Stimulated activated CD4-positive, alpha-beta T cell treated with anti-CD3 and anti-CD28 coated beads, Interleukin-4, amount 100 ng/mL, for 48 hours (primary cell): ENCODE measurements around the gene TACC2.
"Not testable (repeated sequence)": the region's sequence is repeated elsewhere in the genome, so short reads cannot be mapped to it uniquely, and the experiment has no call there.

Experiments used
- DNase-seq, 2 donors: peaks; one replicate each; pipeline ENCODE4 v3.0.0-alpha.2; 2020; ENCODE audit warnings: low read depth in 2 of 2

TACC2 gene

DNA sequence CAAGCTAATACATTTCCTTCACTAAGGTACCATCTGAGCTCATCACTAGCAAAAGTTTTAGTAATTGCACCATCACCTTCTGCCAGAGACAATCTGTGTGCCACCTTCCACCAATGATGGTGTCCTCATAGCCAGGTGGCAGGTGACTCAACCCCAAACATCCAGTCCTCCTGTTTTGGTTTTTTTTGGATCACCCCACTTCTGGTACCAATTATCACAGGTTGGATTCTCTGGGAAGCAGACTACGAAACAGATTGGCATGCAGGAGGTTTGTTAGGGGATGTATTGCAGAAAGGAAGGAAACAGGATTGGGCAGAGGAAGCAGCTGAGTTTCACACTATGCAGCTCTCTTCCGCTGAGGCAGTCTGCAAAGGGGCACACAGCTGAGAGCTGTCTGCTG is 4.5 kb upstream of the TACC2 start:
- DNase-seq: no peak

DNA sequence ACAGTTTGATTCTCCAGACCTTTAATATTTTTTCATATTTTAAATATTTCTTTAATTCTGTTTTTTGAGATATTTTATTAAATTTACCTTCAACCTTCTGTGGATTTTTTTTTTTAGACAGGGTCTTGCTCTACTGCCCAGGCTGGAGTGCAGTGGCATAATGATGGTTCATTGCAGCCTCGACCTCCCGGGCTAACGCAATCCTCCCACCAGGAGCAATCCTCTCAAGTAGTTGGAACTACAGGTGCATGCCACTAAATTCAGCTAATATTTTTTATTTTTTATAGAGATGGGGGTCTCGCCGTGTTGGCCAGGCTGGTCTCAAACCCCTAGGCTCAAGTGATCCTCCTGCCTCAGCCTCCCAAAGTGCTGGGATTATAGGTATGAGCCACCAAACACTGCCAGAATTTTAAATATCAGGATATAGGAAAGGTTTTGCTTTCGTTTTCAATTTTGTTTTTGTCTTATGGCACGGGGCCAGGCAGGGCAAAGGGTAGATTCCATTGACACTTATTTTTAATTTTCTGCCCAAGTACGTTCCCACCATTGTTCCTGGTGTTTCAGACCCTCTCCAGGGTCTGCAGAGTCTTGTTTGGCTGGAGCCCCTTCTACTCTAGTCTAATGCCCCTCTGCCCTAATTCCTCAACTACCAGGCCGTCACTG is 1.2 kb downstream of the TACC2 start:
- DNase-seq: no peak

DNA sequence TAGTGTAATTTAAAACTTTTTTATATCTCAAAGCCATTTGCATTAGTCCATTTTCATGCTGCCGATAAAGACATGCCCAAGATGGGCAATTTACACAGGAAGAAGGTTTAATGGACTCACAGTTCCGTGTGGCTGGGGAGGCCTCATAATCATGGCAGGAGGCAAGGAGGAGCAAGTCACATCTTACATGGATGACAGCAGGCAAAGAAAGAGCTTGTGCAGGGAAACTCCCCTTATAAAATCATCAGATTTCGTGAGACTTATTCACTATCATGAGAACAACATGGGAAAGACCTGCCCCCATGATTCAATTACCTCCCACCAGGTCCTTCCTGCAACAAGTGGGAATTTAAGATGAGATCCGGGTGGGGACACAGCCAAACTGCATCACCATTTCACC is 2.8 kb downstream of the TACC2 start:
- not testable (repeated sequence) for DNase-seq

DNA sequence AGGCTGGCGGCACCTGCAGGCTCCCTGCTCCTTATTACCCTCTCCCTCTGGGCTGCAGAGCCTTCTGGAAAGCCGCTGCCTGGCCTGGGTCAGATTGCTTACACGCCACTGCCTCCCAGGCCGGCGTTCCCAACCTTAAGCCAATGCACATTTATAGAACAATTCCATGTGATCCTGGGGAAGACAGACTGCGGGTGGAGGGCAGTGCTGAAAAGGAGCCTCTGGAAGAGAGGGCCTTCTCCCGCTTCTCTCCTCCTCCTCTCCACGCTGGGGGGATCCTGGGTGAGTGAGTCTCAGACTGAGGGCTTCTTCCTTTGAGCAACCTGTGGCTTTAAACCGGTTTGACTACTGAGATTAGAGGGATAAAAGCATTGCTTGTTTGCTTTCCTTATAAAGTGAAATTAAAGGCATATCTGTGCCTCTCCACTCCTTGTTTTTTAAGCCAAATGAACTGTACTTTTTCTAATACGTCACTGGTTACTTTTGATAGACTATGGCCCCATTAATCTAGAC is 5.5 kb downstream of the TACC2 start:
- no peak for DNase-seq

DNA sequence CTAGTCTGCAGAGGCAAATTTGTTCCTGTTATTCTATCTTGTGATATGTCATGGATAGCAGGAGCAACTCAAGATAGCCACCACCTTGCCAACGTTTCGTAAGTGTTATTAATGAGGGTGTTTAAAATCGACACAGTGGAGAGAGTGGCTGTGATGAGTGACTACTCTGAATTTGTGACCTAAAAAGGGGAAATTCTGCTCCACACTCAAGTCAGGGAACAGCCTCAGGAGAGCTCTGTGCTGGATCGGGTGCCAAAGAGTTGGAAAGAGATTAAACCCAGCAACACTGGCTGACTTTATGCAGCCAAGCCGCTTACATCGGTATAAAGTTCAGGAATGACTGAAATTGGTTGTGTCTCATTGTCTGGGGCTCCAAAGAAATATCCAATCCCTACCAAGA is 9.5 kb downstream of the TACC2 start:
- no peak for DNase-seq

DNA sequence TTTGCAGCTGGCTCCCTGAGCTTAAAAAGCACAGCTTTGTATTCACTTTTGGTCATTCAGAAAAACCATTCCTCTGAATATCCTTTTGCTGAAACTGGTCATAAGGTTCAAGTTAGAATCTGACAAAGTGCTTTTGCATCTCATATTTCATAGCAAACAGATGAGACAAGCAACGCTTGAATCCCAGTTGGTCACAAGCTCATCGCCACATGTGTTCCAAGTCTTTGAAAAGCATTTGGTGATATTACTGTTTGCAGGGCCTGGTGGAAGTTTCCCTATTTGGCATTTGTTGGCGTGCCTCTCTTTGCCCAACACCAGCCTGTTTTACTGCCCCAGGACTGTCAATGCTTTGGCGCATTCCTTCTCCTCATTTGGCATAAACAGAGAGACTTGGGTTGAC is 10.3 kb downstream of the TACC2 start:
- DNase-seq: no peak

- no peak for DNase-seq
Measured at GRCh38 chr10:122001698-122002097, 12.7 kb downstream of the TACC2 start.

- no peak for DNase-seq
Measured at GRCh38 chr10:122007415-122007814, 18.5 kb downstream of the TACC2 start.

DNA sequence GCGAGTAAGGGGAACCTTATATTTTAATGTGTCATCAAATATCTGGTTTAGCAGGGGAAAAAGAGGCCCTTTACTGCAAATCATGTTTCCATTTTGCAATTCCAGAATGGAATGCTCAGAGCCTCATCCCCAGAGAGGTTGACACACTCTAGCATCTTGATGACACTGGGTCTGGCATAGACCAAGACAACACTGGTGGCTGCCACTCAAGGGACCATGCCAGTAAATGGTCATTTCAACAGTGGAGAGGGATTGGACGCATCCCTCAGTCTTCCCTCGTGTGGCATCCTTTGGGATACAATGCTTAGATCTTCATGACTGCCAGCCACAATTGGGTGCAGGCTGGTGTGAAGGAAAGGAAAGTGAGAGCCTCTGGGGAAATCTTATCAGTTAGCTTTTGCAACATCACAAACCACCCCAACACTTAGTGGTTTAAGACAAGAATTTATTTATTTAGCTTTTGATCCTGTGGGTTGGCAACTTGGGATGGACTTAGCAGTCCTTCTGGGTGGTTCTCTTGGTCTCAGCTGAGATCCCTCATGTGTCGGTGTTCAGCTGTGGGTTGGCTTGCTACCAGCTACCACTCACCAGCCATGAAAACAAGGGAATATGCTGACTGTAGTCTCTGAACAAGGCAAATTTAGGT is 21.6 kb downstream of the TACC2 start:
- no peak for DNase-seq

- DNase-seq: no peak
Measured at GRCh38 chr10:122012731-122013130, 23.8 kb downstream of the TACC2 start.

DNA sequence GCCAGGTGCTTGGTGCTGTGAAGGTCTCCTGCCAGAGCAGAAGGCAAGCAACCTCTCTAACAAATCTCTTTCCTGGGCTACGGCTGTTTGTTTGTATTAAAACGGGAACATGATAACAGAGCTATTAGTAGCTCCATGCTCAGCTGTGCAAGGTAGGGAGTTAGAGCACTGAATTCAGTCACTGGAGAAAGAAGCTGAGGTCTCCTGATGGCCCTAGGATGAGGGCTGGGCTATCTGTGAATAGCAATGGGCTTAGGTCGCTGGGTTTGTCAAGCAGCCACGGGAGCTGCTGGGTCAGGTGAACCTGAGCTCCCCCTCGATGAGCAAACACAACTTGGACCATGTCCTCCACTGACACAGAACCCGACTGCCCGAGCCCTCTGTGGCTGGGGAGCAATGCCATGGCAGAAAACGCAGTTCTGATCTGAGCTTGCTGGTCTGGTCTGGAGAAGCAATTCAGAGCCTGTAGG is 24.4 kb downstream of the TACC2 start:
- no peak for DNase-seq

- DNase-seq: no peak
Measured at GRCh38 chr10:122014652-122015248, 25.8 kb downstream of the TACC2 start.

DNA sequence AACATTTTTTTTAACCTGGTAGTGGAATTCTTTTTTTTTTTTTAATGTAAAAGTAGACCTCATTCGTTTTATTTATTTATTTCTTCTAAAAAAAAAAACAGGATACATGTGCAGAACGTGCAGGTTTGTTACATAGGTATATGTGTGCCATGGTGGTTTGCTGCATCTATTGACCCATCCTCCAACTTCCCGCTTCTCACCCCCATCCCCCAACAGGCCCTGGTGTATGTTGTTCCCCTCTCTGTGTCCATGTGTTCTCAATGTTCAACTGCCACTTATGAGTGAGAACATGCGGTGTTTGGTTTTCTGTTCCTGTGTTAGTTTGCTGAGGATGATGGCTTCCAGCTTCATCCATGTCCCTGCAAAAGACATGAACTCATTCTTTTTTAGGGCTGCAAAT is 29.0 kb downstream of the TACC2 start:
- not testable (repeated sequence) for DNase-seq

GRCh38 chr10:122018491-122018890 is 29.5 kb downstream of the TACC2 start:
- DNase-seq: no peak

DNA sequence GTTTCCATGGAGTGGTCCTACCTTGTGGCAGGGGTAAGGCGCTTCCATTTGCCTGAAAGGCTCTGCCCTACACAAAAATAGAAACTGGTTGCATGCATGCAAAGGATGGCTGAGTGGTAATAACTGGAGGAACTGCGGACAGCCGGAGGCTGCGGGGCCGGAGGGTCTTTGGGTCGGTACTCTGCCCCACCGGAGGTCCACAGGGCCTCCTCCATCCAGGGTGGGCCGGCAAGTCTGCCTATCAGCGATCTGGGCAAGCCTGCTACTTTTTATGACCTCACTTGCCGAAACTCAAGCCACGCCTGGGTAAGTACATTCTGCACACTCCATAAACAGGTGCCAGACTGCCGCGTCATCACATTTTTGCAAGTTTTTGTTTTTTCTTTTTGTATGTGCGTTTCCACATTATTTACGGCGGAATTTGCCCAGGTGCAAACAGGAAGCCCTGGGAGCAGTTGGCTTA is 30.0 kb downstream of the TACC2 start:
- DNase-seq: no peak

DNA sequence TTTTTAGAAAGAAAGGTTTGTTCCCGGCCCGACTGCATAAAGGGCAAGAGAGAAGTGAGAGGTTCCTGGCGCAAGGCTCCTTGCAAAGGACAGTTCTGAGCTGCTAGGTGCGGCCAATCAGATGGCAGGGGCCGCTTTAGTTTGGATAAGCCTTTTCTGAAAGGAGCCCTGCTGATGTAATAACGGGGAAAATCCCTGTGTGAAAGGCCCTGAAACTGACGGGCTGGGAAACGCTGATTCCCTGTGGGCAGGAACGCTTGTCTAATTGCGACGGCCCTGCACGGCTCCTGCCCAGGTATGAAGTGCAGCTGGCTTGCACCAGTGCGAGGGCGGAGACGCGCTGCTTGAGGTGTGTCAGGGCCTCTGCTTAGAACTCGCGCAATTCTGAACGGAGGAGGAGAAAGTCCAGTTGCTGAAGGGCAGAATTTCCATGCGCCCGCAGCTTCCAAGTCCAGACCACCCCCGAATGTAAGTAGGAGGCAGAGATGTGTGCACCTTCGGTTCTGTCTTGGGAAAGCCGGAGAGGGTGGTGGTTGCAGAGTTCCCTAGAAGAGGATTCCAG is 30.5 kb downstream of the TACC2 start:
- DNase-seq: no peak

GRCh38 chr10:122020226-122020625 is 31.3 kb downstream of the TACC2 start:
- DNase-seq: no peak

GRCh38 chr10:122021379-122021778 is 32.4 kb downstream of the TACC2 start:
- DNase-seq: no peak

- no peak for DNase-seq
Measured at GRCh38 chr10:122021828-122022227, 32.9 kb downstream of the TACC2 start.

DNA sequence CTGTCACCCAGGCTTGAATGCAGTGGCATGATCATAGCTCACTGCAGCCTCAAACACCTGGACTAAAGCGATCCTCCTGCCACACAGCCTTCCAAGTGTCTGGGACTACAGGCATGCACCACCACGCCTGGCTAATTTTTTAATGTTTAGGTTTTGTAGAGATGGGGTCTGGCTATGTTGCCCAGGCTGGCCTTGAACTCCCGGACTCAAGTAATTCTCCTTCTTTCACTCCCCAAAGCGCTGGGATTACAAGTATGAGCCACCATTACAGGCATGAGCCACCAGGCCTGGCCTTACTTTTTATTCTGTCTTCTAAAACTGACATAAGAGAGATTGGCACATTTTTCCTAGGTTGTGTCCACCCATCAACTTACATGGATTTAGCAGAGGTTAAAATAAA is 33.3 kb downstream of the TACC2 start:
- DNase-seq: no peak

DNA sequence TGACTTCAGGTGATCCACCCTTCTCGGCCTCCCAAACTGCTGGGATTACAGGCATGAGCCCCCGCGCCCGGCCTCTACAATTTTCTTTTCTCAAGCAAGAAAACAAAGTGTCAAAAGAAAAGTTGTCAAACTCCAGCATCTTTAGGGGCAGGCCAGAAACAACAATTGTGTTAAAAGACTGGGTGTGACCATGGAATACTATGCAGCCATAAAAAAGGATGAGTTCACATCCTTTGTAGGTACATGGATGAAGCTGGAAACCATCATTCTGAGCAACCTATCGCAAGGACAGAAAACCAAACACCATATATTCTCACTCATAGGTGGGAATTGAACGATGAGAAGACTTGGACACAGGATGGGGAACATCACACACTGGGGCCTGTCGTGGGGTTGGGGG is 34.3 kb downstream of the TACC2 start:
- DNase-seq: not testable (repeated sequence)

GRCh38 chr10:122029499-122030199 is 40.7 kb downstream of the TACC2 start:
- no peak for DNase-seq
